ENCODE results near the gene ACTL6B. TPM values are rescaled to one million over a fixed set of nuclear protein-coding genes. Genes with fewer than 3 reads are reported as not detected.
"Not testable (repeated sequence)": the region's sequence is repeated elsewhere in the genome, so short reads cannot be mapped to it uniquely, and the experiment has no call there.

Gene ACTL6B
- total RNA-seq, 1 donor from 2014 or later, result 109 TPM

DNA sequence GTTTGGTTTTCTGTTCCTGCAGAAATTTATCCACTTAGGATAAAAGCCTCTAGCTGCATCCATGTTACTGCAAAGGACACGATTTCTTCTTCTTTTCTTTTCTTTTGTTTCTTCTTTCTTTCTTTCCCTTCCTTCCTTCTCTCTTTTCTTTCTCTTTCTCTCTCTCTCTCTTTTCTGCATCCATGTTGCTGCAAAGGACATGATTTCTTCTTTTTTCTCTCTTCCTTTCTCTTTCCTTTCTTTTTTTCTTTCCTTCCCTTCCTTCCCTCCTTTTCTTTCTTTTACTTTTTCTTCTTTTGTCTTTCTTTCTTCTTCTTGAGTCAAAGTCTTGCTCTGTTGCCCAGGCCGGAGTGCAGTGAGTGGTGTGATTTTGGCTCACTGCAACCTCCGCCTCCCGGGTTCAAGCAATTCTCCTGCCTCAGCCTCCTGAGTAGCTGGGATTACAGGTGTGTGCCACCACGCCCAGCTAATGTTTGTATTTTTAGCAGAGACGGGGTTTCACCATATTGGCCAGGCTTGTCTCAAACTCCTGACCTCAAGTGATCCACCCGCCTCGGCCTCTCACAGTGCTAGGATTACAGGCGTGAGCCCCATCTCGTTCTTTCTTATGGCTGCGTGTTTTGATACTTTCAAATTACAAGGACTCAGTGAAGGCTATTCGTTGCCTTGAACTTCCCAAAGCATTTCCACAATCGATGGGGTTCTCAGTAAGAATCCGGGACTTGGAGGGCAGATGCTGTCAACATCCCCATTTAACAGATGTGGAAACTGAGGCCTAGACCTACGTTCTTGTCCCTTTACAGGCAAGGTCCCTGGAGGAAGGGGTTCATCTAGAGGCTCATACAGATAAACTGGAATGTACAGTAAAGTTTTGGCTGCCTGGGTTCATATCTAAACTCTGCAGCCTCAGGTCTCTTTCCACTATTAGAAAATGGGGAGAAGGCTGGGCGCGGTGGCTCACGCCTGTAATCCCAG is 15.4 kb upstream of the ACTL6B start:
- DNase-seq, result no peak

DNA sequence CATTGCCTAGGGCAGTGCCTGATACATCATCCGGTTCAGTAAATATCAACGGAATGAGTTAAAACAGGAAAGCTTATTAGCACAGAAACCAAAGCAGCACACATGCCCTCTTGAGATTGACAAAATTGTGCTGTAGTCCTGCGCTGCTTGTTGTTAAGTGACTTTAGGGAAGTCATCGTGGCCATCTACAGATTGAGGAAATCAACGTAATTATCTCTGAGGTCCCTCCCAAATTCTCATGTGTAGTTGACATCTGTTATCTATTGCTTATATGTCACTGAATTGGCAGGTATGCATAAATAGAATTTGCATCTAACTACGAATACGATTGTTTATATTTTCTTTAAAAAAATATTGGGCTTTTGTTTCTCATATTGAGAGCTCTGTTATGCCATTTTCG is 13.8 kb upstream of the ACTL6B start:
- DNase-seq, result no peak

GRCh38 chr7:100669106-100669505 is 12.9 kb upstream of the ACTL6B start:
- DNase-seq, result not testable (repeated sequence)

DNA sequence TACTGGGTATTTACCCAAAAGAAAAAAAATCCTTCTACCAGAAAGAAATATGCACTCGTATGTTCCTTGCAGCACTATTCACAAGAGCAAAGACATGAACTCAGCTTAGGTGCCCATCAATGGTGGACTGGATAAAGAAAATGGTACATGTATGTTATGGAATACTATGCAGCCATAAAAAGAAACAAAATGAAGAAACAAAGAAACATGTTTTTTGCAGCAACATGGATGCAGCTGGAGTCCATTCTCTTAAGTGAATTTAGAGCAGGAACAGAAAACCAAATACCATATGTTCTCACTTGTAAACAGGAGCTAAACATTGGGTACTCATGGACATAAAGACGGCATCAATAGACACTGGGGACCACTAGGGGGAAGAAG is 11.8 kb upstream of the ACTL6B start:
- DNase-seq, result no peak

DNA sequence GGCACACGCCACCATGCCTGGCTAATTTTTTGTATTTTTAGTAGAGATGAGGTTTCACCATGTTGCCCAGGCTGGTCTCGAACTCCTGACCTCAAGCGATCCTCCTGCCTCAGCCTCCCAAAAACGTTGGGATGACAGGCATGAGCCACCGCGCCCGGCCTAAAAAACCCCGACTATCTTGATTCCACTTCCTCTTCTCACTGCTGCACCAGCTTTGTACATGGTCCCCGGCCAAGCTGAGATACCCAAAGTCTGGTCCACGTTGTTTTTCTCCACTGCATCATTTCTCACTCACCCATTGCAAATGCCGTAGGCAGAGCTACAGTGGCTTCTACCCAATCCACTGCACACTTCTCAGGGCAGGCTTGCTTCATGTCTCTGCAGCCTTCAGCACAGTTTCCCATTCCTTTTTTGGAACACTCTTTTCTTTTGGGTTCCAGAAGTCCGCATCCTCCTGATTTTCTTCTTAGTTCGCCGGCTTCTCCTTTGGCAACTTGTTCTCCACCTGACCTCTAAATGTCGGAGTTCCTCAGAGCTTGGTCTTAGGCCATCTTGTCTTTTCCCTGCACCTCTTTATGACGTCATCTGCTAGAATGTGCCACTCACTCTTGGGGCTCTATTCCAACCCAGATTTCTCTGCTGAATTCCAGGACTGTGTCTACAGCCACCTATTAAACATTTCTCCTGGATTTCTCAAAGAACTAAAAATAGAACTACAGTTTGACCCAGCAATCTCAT is 11.3 kb upstream of the ACTL6B start:
- DNase-seq, result no peak

DNA sequence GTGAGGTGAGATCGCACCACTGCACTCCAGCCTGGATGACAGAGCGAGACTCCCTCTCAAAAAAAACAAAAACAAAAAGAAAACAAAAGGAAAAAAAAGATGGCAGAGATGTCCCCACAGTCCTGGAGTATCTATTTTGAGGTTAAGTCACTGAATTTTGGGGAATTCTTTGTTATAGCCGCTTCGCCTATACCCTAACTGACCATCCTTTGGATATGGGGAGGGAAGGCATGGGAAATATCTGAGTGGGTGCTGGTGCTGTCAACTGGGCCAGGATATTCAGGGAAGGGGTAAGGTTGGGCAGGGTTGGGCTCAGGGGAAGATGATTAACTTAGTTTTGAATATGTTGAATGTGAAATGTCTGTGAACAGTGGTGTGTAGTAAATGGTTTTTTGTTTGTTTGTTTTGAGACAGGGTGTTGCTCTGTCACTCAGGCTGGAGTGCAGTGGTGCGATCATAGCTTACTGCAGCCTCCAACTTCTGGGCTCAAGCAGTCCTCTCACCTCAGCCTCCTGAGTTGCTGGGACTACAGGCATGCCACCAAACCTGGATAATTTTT is 9.0 kb upstream of the ACTL6B start:
- DNase-seq, result no peak

DNA sequence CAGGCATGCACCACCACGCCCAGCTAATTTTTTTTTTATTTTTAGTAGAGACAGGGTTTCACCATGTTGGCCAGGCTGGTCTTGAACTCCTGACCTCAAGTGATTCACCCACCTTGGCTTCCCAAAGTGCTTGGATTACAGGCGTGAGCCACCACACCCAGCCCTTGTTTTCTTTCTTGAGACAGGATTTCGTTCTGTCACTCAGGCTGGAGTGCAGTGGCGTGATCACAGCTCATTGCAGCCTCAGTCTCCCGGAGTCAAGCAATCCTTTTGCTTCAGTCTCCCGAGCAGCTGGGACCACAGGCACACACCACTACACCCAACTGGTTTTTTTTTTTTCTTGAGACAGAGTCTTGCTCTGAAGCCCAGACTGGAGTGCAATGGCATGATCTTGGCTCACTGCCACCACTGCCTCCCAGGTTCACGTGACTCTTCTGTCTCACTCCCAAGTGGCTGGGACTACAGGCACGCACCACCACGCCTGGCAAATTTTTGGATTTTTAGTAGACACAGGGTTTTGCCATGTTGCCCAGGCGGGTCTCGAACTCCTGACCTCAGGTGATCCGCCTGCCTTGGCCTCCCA is 6.0 kb upstream of the ACTL6B start:
- DNase-seq, result not testable (repeated sequence)

DNA sequence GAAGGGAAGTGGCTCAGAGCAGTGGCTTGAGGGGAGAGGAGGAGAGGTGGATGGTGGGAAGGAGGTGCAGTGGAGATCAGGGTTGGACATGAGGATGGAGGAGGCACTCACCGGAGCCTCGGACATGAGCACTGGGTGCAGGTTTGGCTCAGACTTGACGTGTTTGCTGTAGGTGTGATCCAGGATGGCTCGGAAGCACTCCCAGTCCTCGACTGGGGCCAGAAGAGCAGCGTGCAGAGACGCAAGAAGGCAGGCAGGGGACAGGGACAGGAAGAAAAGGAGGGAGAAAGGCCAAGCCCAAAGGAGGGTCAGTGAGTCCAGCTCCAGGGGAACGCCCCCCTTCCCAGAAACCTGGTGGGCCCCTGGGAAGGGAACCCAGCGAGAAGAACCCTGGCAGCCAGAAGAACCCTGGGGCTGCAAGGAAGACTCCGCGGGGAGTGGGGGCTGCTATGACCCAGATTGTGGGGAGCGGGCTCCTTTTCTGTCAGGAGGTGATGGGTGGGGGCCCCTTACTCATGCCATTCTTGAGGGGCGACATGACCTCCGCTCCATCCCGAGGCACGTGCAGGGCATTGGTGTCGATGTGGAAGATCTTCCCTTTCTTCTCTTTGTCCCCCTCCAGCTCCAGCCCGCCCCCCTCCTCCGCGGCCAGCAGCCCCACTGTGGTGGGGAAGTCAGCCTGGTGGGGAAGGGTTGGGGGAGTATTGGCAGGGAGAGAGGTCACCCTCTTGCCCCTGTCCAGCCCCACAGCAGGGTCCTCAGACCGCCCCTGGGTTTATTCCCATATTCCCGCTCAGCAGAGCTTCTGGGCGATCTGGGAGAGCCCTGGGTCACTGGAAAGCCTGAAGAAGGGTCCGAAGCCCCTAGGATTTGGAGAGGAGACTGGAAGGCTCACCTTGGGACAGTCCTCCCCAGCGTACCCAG is 1.1 kb downstream of the ACTL6B start:
- no peak for DNase-seq

- no peak for DNase-seq
Measured at GRCh38 chr7:100649826-100650565, 6.3 kb downstream of the ACTL6B start.

DNA sequence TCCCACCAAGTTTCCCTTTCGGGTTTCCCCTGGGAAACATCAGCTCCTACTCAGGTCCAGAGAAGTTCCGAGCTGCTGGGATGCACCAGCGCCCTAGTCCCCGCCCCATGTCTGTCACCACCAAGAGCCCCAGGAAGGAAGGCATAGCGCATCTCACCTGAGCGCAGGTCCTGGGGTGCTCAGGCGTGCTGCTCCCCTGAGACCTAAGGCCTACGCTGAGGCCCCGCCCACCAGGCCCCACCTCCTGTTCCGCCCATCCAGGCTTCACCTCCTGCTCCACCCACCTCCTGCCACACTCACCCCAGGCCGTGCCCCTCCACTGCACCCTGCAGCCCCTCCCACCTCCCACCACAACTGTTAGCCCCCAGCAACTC is 13.7 kb downstream of the ACTL6B start:
- DNase-seq, result no peak

DNA sequence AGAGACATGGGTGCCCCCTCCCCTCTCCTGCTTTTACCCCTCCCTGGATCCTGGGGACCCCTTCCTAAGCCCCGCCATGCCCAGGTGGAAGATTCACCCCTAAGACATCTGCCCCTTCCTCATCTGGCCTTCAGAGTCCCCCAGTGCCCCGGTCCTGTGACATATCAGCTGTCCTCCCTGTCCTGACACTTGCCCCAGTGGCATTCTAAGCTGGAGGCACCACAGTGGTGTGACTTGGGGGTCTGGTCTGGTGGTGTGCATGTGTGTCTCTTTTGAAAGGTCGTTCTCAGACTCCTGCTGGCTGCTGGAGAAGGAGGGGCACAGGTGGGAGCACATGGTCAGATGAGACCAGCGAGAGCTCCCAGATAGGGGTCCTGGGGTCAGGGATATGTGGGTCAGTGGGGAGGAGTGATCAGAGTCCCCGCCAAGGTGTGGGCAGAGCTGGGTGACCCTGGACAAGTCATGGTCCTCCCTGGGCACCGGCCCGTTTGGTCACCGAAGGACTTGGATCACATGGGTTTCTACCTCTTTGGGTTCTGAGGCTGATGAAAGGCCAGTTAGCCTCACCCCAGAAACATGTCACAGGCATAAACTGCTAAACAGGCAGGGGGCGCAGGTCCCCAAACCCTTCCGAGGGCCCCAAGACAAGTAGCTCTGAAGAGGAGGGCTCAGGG is 14.3 kb downstream of the ACTL6B start:
- no peak for DNase-seq

DNA sequence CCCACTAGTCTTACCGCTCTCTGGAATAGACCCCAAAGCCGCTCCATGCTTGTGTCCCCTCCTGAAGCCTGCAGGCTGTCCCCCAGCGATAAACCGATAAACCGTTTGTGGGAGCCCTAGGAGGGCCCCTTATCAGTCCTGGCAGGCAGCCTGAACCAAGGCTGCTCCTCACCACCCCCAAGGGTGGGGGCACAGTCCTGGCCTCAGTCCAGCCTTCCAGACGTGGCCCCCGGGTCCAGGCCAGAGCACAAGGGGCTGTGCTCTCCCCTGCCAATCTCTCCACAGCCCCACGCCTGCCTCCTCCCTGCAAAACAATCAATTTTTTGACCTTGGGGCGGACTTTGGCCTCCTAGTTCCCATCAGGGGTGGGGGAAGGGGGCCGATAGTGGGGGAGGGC is 14.8 kb downstream of the ACTL6B start, which contains the start of gene TFR2:
TSS of gene TFR2 (minus strand) at position 90 of the 397 bp plus-strand sequence. CDS start at position 47, 43 bp downstream.
- no peak for DNase-seq

DNA sequence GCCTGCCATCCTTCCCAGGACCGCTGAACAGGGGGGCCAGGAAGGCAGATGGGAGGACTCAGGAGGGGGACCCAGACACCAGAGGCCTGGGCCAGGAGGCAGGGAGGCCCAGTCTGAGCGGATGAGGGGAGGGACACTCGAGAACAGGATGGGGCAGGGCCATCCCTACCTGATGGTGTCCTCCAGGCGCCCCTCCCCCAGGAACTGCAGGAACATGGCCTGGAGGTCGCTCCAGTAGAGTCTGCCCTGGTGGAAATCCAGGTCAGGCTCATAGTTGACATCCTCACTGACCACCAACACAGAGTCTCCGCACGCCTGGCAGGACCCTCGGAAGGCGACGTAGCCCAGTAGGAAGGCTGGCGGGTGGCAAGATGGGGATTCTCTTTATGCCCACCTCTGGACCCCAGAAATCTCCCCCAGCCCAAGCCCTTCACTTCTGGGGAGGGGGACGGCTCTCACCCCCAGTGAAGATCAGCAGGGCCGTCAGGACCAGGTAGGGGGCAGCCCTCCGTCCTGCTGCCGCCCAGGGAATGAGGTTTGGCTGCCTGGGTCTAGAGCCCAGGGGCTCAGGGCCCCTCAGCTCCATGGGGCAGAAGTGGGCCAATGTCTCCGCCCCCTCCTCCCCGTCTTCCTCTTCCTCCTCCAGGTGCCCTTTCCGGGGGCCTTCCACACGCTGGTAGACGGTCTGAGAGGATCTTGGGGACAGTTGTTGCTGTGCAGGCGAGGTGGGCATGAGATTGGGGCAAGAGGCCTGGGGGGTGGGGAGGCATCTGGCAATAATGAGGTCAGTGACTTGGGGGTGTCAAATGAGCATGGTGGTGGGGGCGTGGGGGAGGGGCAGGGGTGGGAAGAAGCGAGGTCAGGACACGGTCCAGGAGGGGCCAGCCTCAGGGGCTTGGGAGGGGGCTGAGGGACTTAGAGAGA is 15.5 kb downstream of the ACTL6B start:
- DNase-seq, result no peak

GRCh38 chr7:100639995-100640516 is 16.2 kb downstream of the ACTL6B start:
- DNase-seq, result no peak

- DNase-seq, result no peak
Measured at GRCh38 chr7:100632951-100633717, 23.1 kb downstream of the ACTL6B start.

DNA sequence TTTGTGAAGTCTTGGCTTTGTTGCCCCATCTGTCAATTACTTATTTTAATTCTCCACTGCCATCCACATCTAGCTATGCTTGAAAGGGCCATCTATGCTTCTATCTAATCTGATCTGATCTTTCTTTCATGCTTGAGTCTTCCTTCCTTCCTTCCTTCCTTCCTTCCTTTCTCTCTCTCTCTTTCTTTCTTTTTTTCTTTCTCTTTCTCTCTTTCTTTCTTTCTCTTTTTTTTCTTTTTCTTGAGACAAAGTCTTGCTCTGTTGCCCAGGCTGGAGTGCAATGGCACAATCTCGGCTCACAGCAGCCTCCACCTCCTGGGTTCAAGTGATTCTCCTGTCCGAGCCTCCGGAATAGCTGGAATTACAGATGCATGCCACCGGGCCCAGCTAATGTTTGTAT is 26.2 kb downstream of the ACTL6B start:
- DNase-seq, result no peak

DNA sequence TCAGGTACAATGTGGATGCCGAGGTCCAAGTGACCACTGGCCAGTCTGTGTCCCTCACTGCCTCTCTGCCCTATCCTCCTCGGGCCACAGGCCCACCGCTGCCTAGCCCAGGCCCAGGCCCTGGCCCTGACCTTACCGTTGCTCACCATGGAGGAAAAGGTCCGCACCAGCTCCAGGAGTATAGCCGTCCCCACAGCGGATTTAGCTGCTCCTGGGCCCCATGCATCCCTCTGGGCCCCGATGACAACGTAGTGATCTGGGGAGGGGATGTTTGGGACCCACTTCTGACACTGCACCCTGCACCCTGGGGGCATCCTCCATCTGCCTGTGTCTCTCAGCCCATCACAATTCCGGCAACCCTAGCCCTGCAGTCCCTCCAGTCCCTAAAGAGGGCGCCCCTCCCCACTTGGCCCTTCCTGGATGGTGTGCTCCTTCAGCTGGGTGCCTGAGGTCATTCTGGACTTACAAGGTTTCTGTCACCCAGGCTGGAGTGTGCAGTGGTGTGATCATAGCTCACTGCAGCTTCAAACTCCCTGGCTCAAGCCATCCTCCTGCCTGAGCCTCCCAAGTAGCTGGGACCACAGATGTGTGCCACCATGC is 27.0 kb downstream of the ACTL6B start:
- DNase-seq, result no peak

- DNase-seq, result no peak
Measured at GRCh38 chr7:100627238-100627549, 29.1 kb downstream of the ACTL6B start.
